Measurements from ENCODE around the gene AP5S1.
A peak's percentile ranks its signal among the peaks of the same experiment; 100 is the strongest.
"Not testable (repeated sequence)": the region's sequence is repeated elsewhere in the genome, so short reads cannot be mapped to it uniquely, and the experiment has no call there.

AP5S1 gene

DNA sequence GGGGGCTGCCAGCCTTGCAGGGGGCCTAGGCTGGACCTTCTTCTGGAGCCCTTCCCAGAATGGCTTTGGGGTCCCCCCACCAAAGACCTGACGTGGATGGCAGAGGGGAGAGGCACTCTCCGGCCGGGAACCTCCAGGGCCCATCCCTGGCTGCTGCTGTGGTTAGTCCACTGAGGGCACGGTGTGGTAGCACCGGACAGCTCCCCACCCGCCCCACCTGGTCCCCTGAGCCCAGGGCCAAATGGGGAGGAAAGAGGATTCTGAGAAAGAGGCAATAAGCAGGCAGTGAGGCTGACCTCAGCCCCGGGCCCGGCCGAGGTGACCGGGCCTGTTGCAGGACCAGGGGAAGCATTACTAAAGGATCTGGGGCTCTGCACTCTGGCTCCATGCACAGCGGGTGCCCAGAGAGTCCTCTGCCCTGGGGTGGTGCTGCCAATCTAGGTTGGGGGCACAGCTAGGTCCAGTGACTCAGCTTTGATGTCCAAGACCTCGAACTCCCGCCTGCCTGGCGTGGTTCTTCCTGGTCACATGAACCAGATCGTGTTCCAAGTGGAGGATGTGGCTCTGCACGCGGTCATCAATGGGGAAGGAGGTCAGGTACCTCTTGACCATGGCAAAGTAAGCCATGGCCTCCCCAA lies 36.0 kb upstream of the AP5S1 start:
- Histone ChIP-seq H3K4me3 (ENCODE audit: low read length) (peak overlapping the region; percentile 84), H3K27ac (ENCODE audit: low read depth, low read length) (no peak overlapping the region), H3K4me1 (ENCODE audit: control insufficient read depth, insufficient read depth, low read length) (peaks cover 24% of the 10 kb centered on the region)

DNA sequence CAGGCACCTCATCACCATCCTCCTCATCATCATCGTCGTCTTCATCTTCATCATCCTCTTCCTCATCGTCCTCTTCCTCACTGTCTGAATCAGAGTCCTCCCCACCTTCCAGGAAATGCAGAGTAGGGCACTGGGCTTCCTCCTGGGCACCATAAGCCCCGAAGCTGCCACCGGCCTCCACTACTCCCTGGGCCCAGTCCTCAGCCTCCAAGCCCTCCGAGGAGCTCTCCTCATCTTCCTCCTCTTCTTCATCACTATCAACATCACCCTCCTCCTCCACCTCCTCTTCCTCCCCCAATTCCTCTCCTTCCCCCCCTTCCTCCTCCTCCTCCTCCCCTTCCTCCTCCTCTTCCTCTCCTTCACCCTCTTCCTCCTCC lies 35.5 kb upstream of the AP5S1 start:
- peaks cover 24% of the 10 kb centered on the region for H3K4me1 ChIP-seq (ENCODE audit: control insufficient read depth, insufficient read depth, low read length)
- no peaks in the 10 kb centered on the region for H3K36me3 ChIP-seq (ENCODE audit: control insufficient read depth, insufficient read depth, low read length)
- H3K27me3 ChIP-seq (ENCODE audit: control insufficient read depth, insufficient read depth, low read length) = no peaks in the 10 kb centered on the region
- no peak overlapping the region for H3K27ac ChIP-seq (ENCODE audit: low read depth, low read length)
- peak overlapping the region; percentile 84 for H3K4me3 ChIP-seq (ENCODE audit: low read length)
- H3K9ac ChIP-seq (ENCODE audit: low read length) = no peak overlapping the region

More for the DNA sequence above, 36.0 kb upstream of the AP5S1 start:
- Histone ChIP-seq H3K36me3 (ENCODE audit: control insufficient read depth, insufficient read depth, low read length) (no peaks in the 10 kb centered on the region), H3K9ac (ENCODE audit: low read length) (no peak overlapping the region), H3K27me3 (ENCODE audit: control insufficient read depth, insufficient read depth, low read length) (no peaks in the 10 kb centered on the region)

DNA sequence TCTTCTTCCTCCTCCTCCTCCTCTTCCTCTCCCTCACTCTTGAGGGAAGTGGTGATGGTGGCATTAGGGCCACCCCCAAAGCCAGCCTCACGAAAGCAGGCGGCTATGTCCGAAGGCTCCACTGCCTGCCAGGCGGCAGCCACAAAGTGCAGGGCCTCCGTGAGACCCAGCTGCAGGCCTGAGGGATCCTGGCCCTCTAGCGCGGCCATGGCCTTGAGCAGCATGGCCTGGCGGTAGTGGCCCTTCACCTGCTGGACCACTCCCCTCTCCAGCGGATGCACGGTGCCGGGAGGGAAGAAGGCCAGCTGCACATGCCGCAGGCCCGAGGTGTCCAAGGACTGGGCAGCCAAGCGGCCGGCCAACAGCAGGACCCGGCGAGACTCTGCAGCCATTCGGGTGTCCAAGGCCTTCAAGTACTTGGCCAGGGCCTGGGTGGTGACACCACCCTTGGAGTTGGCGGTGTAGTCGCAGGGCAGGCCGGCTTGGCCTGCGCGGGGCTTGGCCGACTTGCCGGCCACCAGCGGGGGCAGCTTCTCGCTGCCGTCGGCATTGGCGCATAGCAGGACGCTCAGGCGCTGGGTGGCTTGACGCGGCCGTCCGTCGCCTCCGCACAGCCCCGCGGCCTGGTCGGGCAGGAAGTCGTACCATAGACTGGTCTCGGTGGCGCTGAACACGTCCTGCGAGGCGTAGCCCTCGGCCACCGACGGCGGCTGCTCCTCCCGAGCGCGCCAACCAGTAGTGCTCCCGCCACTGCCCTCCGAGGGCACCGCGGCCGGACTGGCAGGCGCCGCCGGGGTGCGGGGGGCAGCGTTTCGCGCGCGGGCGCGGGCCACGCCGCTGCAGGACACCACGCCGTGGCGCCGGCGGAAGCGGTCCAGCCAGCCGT lies 34.9 kb upstream of the AP5S1 start:
- Histone ChIP-seq H3K4me1 (ENCODE audit: control insufficient read depth, insufficient read depth, low read length) (peaks cover 24% of the 10 kb centered on the region), H3K36me3 (ENCODE audit: control insufficient read depth, insufficient read depth, low read length) (no peaks in the 10 kb centered on the region), H3K27me3 (ENCODE audit: control insufficient read depth, insufficient read depth, low read length) (no peaks in the 10 kb centered on the region), H3K4me3 (ENCODE audit: low read length) (peak overlapping the region; percentile 84), H3K9ac (ENCODE audit: low read length) (peak overlapping the region; percentile 94), H3K27ac (ENCODE audit: low read depth, low read length) (peak overlapping the region; percentile 83)

DNA sequence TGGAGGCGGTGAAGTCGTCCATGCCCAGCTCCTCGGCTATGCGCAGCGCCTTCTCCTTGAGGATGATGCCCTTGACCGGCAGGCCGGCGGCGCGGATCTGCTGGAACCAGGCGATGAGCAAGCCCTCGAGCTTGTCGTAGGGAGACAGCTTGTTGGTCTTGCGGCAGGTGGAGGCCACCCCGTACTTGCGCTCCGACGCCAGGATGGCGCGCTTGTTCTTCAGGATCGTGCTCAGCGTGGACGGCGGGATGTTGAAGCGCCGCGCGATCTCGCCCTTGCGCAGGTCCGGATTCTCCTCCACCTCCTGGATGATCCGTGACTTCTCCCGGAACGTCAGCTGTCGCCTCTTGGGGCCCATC lies 34.2 kb upstream of the AP5S1 start:
- peak overlapping the region; percentile 84 for H3K4me3 ChIP-seq (ENCODE audit: low read length)
- H3K4me1 ChIP-seq (ENCODE audit: control insufficient read depth, insufficient read depth, low read length) = peaks cover 20% of the 10 kb centered on the region
- H3K27ac ChIP-seq (ENCODE audit: low read depth, low read length) = peak overlapping the region; percentile 83
- H3K36me3 ChIP-seq (ENCODE audit: control insufficient read depth, insufficient read depth, low read length) = no peaks in the 10 kb centered on the region
- peak overlapping the region; percentile 94 for H3K9ac ChIP-seq (ENCODE audit: low read length)
- H3K27me3 ChIP-seq (ENCODE audit: control insufficient read depth, insufficient read depth, low read length) = no peaks in the 10 kb centered on the region

DNA sequence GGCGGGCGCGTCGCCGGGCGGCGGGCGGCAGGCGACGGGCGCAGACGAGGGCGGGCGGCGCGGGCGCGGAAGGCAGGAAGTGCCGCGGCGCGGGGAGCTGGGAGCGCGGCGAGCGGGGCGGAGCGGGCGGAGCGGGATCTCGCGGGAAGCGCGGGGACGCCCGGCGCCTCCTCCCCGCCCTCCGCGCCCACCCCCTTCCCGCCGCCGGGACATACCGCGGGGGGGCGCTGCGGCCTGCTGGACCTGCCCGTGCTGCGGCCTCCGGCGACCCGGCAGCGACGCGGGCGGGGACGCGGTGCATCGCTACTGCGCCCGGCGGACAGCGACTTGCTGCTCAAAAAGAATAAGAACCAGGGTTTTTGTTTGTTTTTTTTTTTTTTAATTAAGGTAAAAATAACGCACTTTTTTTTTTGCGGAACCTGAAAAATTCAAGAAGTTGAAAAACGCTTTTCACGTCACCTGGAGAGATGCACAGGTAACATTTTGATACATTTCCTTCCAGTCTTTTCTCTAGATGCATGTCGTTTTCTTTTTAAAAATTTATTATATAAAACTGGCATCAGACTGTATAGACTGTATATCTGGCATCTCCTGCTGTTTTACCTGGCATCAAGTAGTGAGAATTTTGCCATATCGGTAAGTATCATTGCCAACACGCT lies 33.6 kb upstream of the AP5S1 start, which contains the start of gene CENPB:
Gene CENPB, minus strand, starts transcription at position 76 of the 659 bp plus-strand sequence. CDS start 257 bp downstream, outside the sequence.
- Histone ChIP-seq H3K27ac (ENCODE audit: low read depth, low read length) (peak within 1 kb of the TSS; percentile 83), H3K4me3 (ENCODE audit: low read length) (peak within 1 kb of the TSS; percentile 84), H3K27me3 (ENCODE audit: control insufficient read depth, insufficient read depth, low read length) (no peaks in the 10 kb centered on the region), H3K36me3 (ENCODE audit: control insufficient read depth, insufficient read depth, low read length) (no peaks in the 10 kb centered on the region), H3K9ac (ENCODE audit: low read length) (peak within 1 kb of the TSS; percentile 94), H3K4me1 (ENCODE audit: control insufficient read depth, insufficient read depth, low read length) (peaks cover 20% of the 10 kb centered on the region)

DNA sequence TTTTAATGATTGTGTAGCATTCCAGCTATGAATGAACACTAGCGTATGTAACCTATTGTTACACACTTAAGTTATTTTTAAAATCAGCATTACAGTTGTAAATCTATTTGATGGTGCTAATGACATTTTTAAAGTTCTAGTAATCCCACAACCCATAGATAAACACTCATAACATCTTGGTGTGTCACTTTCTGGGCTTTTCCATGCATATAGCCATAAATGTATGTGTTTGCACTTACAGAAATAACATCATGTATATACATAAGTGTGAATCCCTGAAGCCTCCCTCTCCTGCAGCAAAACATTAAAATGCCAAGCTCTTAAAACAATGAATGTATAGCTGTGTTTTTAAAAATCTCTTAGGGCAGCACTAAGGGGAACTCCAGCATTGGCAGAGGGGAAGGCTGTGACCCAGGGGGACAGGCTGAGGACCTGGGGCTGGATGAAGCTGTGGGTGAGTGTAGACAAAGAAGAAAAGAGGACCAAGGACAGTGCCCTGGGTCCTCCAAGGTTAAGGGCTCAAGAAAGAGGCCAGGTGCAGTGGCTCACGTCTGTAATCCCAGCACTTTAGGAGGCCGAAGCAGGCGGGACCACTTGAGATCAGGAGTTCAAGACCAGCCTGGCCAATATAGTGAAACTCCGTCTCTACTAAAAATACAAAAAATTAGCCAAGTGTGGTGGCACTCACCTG lies 32.9 kb upstream of the AP5S1 start:
- Histone ChIP-seq H3K36me3 (ENCODE audit: control insufficient read depth, insufficient read depth, low read length) (no peaks in the 10 kb centered on the region), H3K27me3 (ENCODE audit: control insufficient read depth, insufficient read depth, low read length) (no peaks in the 10 kb centered on the region), H3K4me3 (ENCODE audit: low read length) (peak overlapping the region; percentile 17), H3K9ac (ENCODE audit: low read length) (peak overlapping the region; percentile 30), H3K4me1 (ENCODE audit: control insufficient read depth, insufficient read depth, low read length) (peaks cover 20% of the 10 kb centered on the region), H3K27ac (ENCODE audit: low read depth, low read length) (no peak overlapping the region)

DNA sequence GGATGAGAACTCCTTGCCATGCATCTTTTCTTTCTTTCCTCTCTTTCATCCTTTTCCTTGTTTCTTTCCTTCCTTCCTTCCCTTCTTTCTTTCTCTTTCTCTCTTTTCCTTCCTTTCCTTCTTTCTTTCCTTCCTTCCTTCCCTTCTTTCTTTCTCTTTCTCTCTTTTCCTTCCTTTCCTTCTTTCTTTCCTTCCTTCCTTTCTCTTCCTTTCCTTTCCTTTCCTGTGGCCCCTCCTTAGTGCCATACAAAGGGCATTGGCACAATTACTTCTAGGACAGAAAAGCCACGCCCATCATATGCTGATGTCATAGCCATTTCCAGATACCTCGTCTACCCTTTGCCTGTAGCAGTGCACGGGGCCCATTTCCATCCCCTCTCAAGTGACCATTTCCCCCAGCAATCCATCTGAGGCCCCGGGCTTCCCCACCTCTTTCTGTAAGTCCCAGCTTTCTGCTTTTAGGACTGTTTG lies 31.6 kb upstream of the AP5S1 start:
- H3K36me3 ChIP-seq (ENCODE audit: control insufficient read depth, insufficient read depth, low read length) = no peaks in the 10 kb centered on the region
- no peak overlapping the region for H3K9ac ChIP-seq (ENCODE audit: low read length)
- H3K27ac ChIP-seq (ENCODE audit: low read depth, low read length) = no peak overlapping the region
- peaks cover 20% of the 10 kb centered on the region for H3K4me1 ChIP-seq (ENCODE audit: control insufficient read depth, insufficient read depth, low read length)
- no peaks in the 10 kb centered on the region for H3K27me3 ChIP-seq (ENCODE audit: control insufficient read depth, insufficient read depth, low read length)
- no peak overlapping the region for H3K4me3 ChIP-seq (ENCODE audit: low read length)

DNA sequence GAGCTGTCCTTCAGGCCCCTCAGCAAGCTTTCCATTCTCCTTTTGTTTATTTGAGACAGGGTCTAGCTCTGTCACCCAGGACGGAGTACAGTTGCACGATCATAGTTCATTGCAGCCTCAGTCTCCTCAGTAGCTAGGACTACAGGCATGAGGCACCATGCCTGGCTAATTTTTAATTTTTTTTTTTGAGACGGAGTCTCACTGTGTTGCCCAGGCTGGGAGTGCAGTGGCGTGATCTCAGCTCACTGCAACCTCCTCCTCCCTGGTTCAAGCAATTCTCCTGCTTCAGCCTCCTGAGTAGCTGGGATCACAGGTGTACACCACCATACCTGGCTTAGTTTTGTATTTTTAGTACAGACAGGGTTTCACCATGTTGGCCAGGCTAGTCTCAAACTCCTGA lies 31.1 kb upstream of the AP5S1 start:
- H3K27ac ChIP-seq (ENCODE audit: low read depth, low read length); H3K9ac ChIP-seq (ENCODE audit: low read length); H3K36me3 ChIP-seq (ENCODE audit: control insufficient read depth, insufficient read depth, low read length); H3K27me3 ChIP-seq (ENCODE audit: control insufficient read depth, insufficient read depth, low read length); H3K4me3 ChIP-seq (ENCODE audit: low read length): not testable (repeated sequence)
- peaks cover 20% of the 10 kb centered on the region for H3K4me1 ChIP-seq (ENCODE audit: control insufficient read depth, insufficient read depth, low read length)

DNA sequence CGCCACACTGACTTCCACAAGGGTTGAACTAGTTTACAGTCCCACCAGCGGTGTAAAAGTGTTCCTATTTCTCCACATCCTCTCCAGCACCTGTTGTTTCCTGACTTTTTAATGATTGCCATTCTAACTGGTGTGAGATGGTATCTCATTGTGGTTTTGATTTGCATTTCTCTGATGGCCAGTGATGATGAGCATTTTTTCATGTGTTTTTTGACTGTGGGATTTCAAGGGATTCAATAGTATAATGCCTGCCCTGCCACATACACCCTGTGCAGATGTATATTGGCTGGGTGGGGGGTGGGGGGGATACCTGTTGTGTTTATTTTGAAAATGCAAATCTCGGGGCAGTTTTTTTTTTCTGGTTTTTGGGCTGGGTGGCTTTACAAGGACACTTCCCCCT lies 26.2 kb upstream of the AP5S1 start:
- not testable (repeated sequence) for H3K4me1 ChIP-seq (ENCODE audit: control insufficient read depth, insufficient read depth, low read length); H3K27me3 ChIP-seq (ENCODE audit: control insufficient read depth, insufficient read depth, low read length); H3K27ac ChIP-seq (ENCODE audit: low read depth, low read length); H3K9ac ChIP-seq (ENCODE audit: low read length); H3K36me3 ChIP-seq (ENCODE audit: control insufficient read depth, insufficient read depth, low read length); H3K4me3 ChIP-seq (ENCODE audit: low read length)

DNA sequence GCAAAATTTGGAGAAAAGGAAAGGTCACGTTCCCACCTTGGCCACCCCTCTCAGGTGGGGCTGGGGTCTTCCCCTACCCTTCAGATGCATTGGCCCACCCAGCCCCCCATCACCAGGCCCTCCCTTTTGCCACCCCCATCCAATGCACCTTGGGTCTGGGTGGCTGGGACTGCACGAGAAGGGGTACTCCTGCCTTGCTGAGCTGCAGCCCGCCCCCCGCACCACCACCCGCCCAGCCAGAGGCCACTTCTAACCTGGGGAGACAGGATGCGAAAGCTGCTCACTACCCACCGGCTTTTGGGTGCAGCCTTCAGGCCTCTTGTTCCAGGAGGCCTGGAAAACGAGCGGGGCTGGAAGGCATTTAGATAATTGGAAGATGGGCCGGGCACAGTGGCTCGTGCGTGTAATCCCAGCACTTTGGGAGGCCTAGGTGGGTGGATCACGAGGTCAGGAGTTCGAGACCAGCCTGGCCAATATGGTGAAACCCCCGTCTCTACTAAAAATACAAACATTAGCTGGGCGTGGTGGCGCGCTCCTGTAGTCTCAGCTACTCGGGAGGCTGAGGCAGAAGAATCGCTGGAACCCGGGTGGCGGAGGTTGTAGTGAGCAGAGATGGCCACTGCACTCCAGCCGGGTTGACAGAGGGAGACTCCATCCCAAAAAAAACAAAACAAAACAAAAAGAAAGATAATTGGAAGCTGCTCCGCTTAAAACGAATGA lies 25.5 kb upstream of the AP5S1 start:
- no peaks in the 10 kb centered on the region for H3K36me3 ChIP-seq (ENCODE audit: control insufficient read depth, insufficient read depth, low read length)
- peaks cover 9% of the 10 kb centered on the region for H3K4me1 ChIP-seq (ENCODE audit: control insufficient read depth, insufficient read depth, low read length)
- peak overlapping the region; percentile 97 for H3K4me3 ChIP-seq (ENCODE audit: low read length)
- no peaks in the 10 kb centered on the region for H3K27me3 ChIP-seq (ENCODE audit: control insufficient read depth, insufficient read depth, low read length)
- no peak overlapping the region for H3K9ac ChIP-seq (ENCODE audit: low read length)
- H3K27ac ChIP-seq (ENCODE audit: low read depth, low read length) = peak overlapping the region; percentile 100

DNA sequence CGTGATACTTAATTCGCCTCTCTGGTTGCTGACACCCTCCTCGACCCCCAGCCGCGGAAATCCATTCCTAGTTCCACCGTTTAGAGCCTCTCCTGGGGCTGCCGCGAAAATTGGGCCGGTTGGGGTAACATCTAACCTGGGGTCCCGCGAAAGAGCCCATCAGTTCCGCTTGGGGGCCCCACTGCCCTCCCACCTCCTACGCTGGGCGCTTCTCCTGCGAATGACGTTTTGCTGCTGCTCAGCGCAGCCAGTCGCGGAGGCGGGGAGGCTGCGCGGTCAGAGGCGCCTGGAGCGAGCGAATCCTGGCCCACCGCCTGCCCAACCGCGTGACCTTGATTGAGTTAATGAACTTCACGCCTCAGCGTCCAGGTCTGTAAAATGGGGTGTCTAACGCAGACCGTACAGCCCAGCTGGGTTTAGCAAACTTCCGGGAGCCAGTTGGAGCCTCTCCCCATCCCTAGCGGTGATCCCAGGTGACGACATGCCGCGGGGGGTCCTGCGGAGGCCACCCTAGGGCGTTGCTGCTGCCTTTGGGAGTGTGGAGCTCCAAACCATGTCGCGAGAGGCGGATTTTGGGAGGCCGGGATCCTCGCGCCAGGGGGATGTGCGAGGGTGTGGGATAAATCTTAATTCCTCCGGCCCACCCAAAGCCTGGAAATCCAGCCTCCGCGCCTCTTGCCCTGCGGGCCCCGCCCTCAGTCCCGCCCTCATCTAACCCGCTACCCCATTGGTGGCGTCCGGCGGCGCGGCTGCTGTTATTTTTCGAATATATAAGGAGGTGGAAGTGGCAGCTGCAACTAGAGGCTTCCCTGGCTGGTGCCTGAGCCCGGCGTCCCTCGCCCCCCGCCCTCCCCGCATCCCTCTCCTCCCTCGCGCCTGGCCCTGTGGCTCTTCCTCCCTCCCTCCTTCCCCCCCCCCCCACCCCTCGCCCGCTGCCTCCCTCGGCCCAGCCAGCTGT lies 24.6 kb upstream of the AP5S1 start, which contains the start of gene CDC25B:
Gene CDC25B, plus strand, starts transcription at position 800 of the 958 bp plus-strand sequence. CDS start 222 bp downstream, outside the sequence.
- H3K36me3 ChIP-seq (ENCODE audit: control insufficient read depth, insufficient read depth, low read length) = no peaks in the 10 kb centered on the region

More for the DNA sequence above, 24.6 kb upstream of the AP5S1 start, which contains the start of gene CDC25B:
- Histone ChIP-seq H3K27me3 (ENCODE audit: control insufficient read depth, insufficient read depth, low read length) (no peaks in the 10 kb centered on the region), H3K4me3 (ENCODE audit: low read length) (peak within 1 kb of the TSS; percentile 97), H3K9ac (ENCODE audit: low read length) (peak within 1 kb of the TSS; percentile 98), H3K4me1 (ENCODE audit: control insufficient read depth, insufficient read depth, low read length) (peaks cover 9% of the 10 kb centered on the region), H3K27ac (ENCODE audit: low read depth, low read length) (peak within 1 kb of the TSS; percentile 100)

Data from rectal smooth muscle tissue (tissue), 1 donor.